ENCODE results near the gene RBM10.

The RBM10 gene

DNA sequence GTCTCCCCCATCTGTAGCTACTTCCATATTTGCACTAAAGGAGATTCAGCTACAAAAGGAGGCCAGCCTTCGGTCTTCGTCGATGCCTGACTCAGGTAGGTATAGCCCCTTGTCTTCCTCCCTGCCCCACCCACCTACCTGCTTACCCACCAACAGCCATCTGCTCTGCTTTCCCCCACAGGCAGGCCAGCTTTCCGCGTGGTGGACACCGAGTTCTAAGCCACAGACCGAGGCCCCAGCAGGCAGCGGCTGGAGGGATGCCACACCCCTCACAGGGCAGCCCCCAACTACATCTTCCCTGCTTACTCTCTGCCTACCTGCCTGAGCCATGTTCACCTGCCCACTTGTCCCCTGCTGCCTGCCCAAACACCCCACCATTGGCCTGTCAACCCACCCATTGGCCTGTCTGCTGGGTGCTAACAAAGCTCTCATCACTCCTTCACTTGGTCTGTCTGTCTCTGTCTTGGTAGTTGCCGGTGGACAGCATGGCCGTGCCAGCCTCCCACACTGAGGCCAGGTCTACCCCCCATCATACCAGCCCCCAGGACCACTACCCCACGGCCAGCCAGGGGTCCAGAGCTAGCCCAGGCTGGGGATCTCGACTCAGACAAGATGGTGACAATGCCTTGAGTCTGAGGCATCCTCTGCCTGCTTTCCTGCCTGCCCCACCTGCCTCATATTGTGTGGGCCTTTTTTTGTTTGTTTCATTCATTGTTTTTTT lies 83.7 kb downstream of the RBM10 start:
- H3K27ac ChIP-seq, result no peak overlapping the region
- DNase-seq (ENCODE audit: low spot score), result no peak
- H3K4me3 ChIP-seq, result no peak overlapping the region
- TF ChIP-seq, protein P1, sequence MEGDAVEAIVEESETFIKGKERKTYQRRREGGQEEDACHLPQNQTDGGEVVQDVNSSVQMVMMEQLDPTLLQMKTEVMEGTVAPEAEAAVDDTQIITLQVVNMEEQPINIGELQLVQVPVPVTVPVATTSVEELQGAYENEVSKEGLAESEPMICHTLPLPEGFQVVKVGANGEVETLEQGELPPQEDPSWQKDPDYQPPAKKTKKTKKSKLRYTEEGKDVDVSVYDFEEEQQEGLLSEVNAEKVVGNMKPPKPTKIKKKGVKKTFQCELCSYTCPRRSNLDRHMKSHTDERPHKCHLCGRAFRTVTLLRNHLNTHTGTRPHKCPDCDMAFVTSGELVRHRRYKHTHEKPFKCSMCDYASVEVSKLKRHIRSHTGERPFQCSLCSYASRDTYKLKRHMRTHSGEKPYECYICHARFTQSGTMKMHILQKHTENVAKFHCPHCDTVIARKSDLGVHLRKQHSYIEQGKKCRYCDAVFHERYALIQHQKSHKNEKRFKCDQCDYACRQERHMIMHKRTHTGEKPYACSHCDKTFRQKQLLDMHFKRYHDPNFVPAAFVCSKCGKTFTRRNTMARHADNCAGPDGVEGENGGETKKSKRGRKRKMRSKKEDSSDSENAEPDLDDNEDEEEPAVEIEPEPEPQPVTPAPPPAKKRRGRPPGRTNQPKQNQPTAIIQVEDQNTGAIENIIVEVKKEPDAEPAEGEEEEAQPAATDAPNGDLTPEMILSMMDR (IDR thresholded peaks at IDR 0.05), result no peak

DNA sequence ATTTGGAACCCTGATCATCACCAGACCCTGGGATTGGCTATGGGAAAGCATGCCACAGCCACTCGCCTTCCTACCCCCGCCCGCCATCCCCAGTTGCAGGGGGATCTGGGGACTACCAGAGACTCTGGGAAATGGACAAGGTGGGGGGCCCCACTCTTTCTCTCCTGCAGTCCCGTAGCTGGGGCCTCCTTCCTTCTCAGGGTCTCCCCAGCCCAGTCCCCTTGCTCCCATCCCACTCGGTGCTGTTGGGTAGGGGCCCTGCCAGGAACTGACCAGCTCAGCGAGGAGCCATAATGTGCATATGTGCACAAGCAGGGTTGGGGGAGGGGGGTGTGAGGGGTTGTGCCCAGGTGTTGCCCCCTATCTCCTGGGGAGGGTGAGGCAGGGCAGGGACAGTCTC lies 84.4 kb downstream of the RBM10 start:
- no peak overlapping the region for H3K4me3 ChIP-seq
- TF ChIP-seq, protein P1 (IDR thresholded peaks at IDR 0.05), result no peak
- no peak overlapping the region for H3K27ac ChIP-seq
- DNase-seq (ENCODE audit: low spot score), result no peak

GRCh38 chrX:47230136-47230868 lies 85.3 kb downstream of the RBM10 start:
- H3K4me3 ChIP-seq, result no peak overlapping the region
- no peak overlapping the region for H3K27ac ChIP-seq
- TF ChIP-seq, protein P1 (IDR thresholded peaks at IDR 0.05), result no peak
- peak; percentile 31 for DNase-seq (ENCODE audit: low spot score)

DNA sequence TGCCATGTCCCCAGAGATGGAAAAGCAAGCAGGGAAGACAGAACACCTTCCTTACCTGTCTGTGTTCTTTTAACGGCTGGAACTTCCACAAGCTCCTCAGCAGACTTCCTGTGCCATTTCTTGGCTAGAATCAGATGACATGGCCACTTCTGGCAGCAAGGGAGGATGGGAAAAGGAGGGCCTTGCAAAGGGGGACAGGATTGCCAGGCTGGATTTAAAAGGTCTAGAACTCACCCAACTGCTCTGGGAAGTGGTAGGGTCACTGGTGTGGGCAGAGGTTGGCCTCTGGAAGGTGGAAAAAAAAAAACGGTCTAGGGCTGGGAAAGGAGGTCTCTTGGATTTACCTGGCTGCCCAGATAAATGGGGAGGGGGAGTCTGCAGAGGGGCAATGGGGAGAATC lies 86.1 kb downstream of the RBM10 start:
- TF ChIP-seq, protein P1 (IDR thresholded peaks at IDR 0.05), result no peak
- peak; percentile 66 for DNase-seq (ENCODE audit: low spot score)
- Histone ChIP-seq H3K27ac (no peak overlapping the region), H3K4me3 (no peak overlapping the region)

- TF ChIP-seq, protein P1 (IDR thresholded peaks at IDR 0.05), result no peak
- DNase-seq (ENCODE audit: low spot score), result no peak
- Histone ChIP-seq H3K27ac (peak overlapping the region; percentile 94 to 98), H3K4me3 (peak overlapping the region; percentile 82)
These were observed 87.3 kb downstream of the RBM10 start for GRCh38 chrX:47232197-47232802.

DNA sequence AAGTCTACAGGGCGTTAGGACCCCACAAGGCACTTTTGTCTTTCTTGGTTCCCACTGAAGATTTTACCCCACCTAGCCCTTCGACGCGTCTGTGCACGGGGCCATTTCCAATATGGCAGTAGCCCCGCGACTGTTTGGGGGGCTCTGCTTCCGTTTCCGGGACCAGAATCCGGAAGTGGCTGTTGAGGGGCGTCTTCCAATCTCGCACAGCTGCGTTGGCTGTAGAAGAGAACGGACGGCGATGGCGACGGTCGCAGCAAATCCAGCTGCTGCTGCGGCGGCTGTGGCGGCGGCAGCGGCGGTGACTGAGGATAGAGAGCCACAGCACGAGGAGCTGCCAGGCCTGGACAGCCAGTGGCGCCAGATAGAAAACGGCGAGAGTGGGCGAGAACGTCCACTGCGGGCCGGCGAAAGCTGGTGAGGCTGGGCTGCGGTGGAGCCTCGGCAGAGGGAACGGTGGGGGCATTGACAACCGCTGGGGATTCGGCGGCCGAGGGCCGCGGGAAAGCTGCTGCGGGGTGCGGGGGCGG lies 87.8 kb downstream of the RBM10 start, which contains the start of gene USP11:
USP11 (plus strand) TSS at position 207 of the 530 bp plus-strand sequence; CDS start at position 242, 35 bp downstream.
- Histone ChIP-seq H3K27ac (peak within 1 kb of the TSS; percentile 94 to 98), H3K4me3 (peak within 1 kb of the TSS; percentile 82)
- DNase-seq (ENCODE audit: low spot score), result peak; percentile 78
- TF ChIP-seq, protein P1 (IDR thresholded peaks at IDR 0.05), result no peak

Measured in coronary artery (tissue), 2 donors.